NB4 (cell line): ENCODE data around the gene PSD.

Experiments used
- DNase-seq: peaks from one replicate; pipeline ENCODE4 v3.0.0; 2010; ENCODE audit warnings: low read depth
- H3K4me3 ChIP-seq: one replicate; pipeline ENCODE4 v1.5.1; 2011; ENCODE audit warnings: mild to moderate bottlenecking, low read depth, low read length, moderate library complexity
- MYC ChIP-seq: IDR thresholded peaks from 2 replicates; pipeline ENCODE4 v1.6.1; 2011; ENCODE audit warnings: low read depth, low read length
- POLR2A ChIP-seq: IDR thresholded peaks from 2 replicates; pipeline ENCODE4 v1.6.1; 2011; ENCODE audit warnings: mild to moderate bottlenecking; ENCODE audit not compliant: insufficient read length; ENCODE audit errors: extremely low read depth
- TF ChIP-seq, protein P1 (sequence below): IDR thresholded peaks from one replicate; pipeline ENCODE4 v1.5.1; 2012; ENCODE audit warnings: low read depth, low read length
- TF ChIP-seq, protein P2 (sequence below): IDR thresholded peaks from 2 replicates; pipeline ENCODE4 v1.6.1; 2011; ENCODE audit warnings: low read depth, low read length

Gene PSD

DNA sequence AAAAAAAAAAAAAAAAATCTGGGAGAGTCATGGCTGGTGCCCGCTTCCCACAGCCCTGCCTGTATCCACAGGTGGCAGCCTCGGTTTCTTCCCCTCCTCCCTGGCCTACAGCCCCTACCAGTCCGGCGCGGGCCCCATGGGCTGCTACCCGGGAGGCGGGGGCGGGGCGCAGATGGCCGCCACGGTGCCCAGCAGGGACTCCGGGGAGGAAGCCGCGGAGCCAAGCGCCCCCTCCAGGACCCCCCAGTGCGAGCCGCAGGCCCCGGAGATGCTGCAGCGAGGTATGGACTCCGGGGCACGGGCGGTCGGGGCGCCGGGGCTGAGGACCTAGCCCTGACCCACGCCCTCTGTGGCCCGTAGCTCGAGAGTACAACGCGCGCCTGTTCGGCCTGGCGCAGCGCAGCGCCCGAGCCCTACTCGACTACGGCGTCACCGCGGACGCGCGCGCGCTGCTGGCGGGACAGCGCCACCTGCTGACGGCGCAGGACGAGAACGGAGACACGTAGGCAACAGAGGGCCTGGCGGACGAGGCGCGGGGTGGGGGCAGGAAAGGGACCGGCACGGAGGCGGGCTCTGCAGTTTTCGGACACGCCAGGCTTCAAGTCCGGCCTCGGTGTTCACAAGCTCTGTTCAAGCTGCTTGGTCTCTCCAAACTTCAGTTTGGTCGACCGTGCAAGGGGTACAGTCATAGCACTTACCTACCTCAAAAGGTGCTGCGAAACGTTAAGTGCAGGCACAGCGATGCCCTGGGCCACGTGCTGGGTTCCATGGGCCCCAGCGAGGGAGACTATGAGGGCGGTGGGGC is 19.2 kb downstream of the PSD start:
- peak; percentile 93 for DNase-seq
- TF ChIP-seq, protein P1, sequence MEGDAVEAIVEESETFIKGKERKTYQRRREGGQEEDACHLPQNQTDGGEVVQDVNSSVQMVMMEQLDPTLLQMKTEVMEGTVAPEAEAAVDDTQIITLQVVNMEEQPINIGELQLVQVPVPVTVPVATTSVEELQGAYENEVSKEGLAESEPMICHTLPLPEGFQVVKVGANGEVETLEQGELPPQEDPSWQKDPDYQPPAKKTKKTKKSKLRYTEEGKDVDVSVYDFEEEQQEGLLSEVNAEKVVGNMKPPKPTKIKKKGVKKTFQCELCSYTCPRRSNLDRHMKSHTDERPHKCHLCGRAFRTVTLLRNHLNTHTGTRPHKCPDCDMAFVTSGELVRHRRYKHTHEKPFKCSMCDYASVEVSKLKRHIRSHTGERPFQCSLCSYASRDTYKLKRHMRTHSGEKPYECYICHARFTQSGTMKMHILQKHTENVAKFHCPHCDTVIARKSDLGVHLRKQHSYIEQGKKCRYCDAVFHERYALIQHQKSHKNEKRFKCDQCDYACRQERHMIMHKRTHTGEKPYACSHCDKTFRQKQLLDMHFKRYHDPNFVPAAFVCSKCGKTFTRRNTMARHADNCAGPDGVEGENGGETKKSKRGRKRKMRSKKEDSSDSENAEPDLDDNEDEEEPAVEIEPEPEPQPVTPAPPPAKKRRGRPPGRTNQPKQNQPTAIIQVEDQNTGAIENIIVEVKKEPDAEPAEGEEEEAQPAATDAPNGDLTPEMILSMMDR, result peak; percentile 88
- TF ChIP-seq MYC (no peak), POLR2A (peak; percentile 61)
- TF ChIP-seq, protein P2, sequence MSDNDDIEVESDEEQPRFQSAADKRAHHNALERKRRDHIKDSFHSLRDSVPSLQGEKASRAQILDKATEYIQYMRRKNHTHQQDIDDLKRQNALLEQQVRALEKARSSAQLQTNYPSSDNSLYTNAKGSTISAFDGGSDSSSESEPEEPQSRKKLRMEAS, result peak; percentile 55; the same call in 1 of the 2 replicates
- H3K4me3 ChIP-seq, result peak overlapping the region; percentile 32

DNA sequence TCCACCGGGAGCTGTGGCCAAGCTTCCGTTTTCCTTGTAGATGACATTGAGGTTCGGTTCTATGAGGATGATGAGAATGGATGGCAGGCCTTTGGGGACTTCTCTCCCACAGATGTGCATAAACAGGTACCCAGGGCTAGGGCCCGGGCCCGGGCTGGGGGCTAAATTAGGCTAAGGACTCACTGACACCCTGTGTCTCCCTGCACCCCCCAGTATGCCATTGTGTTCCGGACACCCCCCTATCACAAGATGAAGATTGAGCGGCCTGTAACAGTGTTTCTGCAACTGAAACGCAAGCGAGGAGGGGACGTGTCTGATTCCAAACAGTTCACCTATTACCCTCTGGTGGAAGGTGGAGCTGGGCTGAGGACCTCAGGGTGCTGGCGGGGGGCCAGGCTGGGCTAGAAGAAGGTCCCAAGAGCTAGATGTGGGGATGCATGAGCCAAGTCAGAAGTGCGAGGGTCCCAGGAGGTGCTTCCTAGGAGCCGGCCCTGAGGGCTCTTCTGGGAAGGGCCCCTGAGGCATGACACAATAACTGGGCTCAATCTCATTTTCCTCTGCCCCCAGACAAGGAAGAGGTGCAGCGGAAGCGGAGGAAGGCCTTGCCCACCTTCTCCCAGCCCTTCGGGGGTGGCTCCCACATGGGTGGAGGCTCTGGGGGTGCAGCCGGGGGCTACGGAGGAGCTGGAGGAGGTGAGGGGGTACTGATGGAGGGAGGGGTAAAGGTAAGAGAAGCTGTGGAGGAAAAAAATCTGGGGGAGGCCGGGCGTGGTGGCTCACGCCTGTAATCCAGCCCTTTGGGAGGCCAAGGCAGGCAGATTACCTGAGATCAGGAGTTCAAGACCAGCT is 20.2 kb downstream of the PSD start:
- TF ChIP-seq, protein P2, result no peak
- TF ChIP-seq POLR2A (no peak), MYC (no peak)
- TF ChIP-seq, protein P1, result no peak
- H3K4me3 ChIP-seq, result no peak overlapping the region
- DNase-seq, result no peak

DNA sequence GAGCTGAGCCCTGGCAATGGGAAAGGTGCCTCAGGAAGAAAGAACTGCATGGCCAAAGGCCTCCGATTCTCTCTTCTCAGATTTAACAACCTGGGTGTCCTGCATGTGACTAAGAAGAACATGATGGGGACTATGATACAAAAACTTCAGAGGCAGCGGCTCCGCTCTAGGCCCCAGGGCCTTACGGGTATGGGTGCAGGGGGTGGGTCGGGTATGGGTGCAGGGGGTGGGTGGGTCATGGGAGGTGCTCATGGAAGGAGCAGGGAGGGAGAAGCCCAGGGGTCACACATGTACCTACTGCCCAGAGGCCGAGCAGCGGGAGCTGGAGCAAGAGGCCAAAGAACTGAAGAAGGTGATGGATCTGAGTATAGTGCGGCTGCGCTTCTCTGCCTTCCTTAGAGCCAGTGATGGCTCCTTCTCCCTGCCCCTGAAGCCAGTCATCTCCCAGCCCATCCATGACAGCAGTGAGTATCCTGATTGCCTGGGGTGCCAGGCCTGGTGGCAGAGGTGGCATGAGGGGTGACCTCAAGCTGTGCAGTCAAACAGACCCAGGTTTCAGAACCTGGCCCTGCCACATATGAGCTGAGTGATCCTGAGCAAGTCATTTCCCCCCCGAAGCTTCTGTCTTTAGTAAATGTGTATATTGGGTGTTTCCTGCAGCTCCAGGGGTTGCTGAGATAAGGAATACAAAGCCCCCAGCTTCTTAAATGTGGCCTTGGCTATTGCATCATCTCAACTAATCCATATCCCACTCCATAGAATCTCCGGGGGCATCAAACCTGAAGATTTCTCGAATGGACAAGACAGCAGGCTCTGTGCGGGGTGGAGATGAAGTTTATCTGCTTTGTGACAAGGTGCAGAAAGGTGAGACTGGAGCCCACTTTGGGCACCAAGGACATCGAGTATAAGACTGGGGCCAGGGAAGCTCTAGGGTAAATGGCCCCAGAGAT is 21.1 kb downstream of the PSD start:
- TF ChIP-seq, protein P2, result no peak
- TF ChIP-seq MYC (no peak), POLR2A (no peak)
- TF ChIP-seq, protein P1, result no peak
- no peak for DNase-seq
- no peak overlapping the region for H3K4me3 ChIP-seq

DNA sequence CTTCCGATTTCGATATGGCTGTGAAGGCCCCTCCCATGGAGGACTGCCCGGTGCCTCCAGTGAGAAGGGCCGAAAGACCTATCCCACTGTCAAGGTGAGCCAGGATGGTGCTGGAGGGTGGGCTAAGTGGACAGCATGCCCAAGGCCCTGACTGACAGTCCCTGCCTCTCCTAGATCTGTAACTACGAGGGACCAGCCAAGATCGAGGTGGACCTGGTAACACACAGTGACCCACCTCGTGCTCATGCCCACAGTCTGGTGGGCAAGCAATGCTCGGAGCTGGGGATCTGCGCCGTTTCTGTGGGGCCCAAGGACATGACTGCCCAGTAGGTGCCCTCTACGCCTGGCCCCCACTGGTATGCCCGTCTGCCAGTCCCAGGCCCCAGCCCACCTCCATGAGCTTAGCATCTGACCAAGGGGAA is 21.8 kb downstream of the PSD start:
- no peak for TF ChIP-seq MYC
- TF ChIP-seq, protein P1, result no peak
- no peak overlapping the region for H3K4me3 ChIP-seq

DNA sequence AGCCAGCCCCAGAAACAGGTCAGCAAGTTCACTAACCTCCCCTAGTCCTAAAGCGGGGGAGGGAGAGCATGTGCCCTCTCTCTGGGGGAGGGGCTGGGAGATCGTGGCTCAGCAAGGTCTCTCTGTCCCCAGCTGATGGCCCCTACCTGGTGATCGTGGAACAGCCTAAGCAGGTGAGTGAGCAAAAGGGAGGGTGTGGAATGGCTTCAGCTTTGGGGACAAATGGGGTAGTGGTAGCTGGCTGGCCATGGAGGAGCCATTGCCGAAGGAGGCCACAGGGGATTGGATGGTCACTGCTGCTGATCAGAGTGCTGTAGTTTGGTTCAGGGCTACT is 22.3 kb downstream of the PSD start:
- no peak for DNase-seq
- TF ChIP-seq MYC, result no peak
- TF ChIP-seq, protein P2, result no peak
- no peak for TF ChIP-seq POLR2A
- TF ChIP-seq, protein P1, result no peak
- H3K4me3 ChIP-seq, result no peak overlapping the region

More for the DNA sequence above, 21.8 kb downstream of the PSD start:
- DNase-seq, result no peak
